Activated T-cell treated with anti-CD3 and anti-CD28 coated beads, Interleukin-2, amount 50 U/mL, for 4 hours (primary cell): ENCODE results near the gene ACSS1. TPM values are rescaled to one million over a fixed set of nuclear protein-coding genes. Genes with fewer than 3 reads are reported as not detected.

Experiments
- ATAC-seq, 2 donors: fragments of 200-7000 bp; cut with Tn5 transposase; one replicate each; pipeline ENCODE4 v1.10.0; 2021
- DNase-seq: peaks from one replicate; pipeline ENCODE4 v3.0.0-alpha.2; 2020
- H3K27me3 Mint-ChIP-seq: one replicate; pipeline ENCODE4 v1.8.0; 2021; ENCODE audit warnings: low read depth, mixed read lengths
- H3K36me3 Mint-ChIP-seq: one replicate; pipeline ENCODE4 v1.8.0; 2022; ENCODE audit warnings: mixed read lengths; ENCODE audit not compliant: insufficient read depth
- H3K4me1 Mint-ChIP-seq: one replicate; pipeline ENCODE4 v1.8.0; 2021; ENCODE audit warnings: low read depth, mixed read lengths
- H3K4me3 Mint-ChIP-seq: one replicate; pipeline ENCODE4 v1.8.0; 2021; ENCODE audit warnings: mild to moderate bottlenecking, moderate library complexity, mixed read lengths
- H3K9me3 Mint-ChIP-seq: one replicate; pipeline ENCODE4 v1.8.0; 2021; ENCODE audit warnings: mixed read lengths
- total RNA-seq, 3 donors: library from RNA; stranded (reverse); gene quantifications; one replicate each; pipeline ENCODE4 v1.2.1, GENCODE V29; 2021

The ACSS1 gene
- total RNA-seq, 3 donors from 2014 or later: 5.4 to 8.8 (median 8.0) TPM

GRCh38 chr20:25058847-25059810 is 1.2 kb upstream of the ACSS1 start:
- Mint-ChIP-seq H3K4me1 (peaks cover 39% of the 10 kb centered on the region), H3K27me3 (no peaks in the 10 kb centered on the region), H3K4me3 (peak overlapping the region; percentile 80), H3K36me3 (no peaks in the 10 kb centered on the region), H3K9me3 (no peaks in the 10 kb centered on the region)
- ATAC-seq (no peak), DNase-seq (no peak)

GRCh38 chr20:25057234-25058050 is 497 bp downstream of the ACSS1 start:
- Mint-ChIP-seq H3K27me3 (no peaks in the 10 kb centered on the region), H3K36me3 (no peaks in the 10 kb centered on the region), H3K9me3 (no peaks in the 10 kb centered on the region), H3K4me1 (peaks cover 55% of the 10 kb centered on the region), H3K4me3 (peak overlapping the region; percentile 82)
- DNase-seq (peak; percentile 69), ATAC-seq (peak; percentile 60 to 66)

- peaks cover 2% of the 10 kb centered on the region for H3K36me3 Mint-ChIP-seq
- no peaks in the 10 kb centered on the region for H3K27me3 Mint-ChIP-seq
- H3K9me3 Mint-ChIP-seq: no peaks in the 10 kb centered on the region
- H3K4me1 Mint-ChIP-seq: peaks cover 61% of the 10 kb centered on the region
- no peak for DNase-seq
- no peak for ATAC-seq
- H3K4me3 Mint-ChIP-seq: peak overlapping the region; percentile 82
These were observed 1.2 kb downstream of the ACSS1 start for GRCh38 chr20:25056690-25057233.

- Mint-ChIP-seq H3K27me3 (no peaks in the 10 kb centered on the region), H3K9me3 (no peaks in the 10 kb centered on the region), H3K4me1 (peaks cover 64% of the 10 kb centered on the region), H3K4me3 (peak overlapping the region; percentile 82), H3K36me3 (peaks cover 2% of the 10 kb centered on the region)
- ATAC-seq: peak in 1 of 2 donors; percentile 6
- DNase-seq: no peak
These were observed 2.0 kb downstream of the ACSS1 start for GRCh38 chr20:25055711-25056495.

GRCh38 chr20:25054995-25055629 is 2.8 kb downstream of the ACSS1 start:
- H3K27me3 Mint-ChIP-seq: no peaks in the 10 kb centered on the region
- ATAC-seq (no peak), DNase-seq (no peak)
- H3K4me1 Mint-ChIP-seq: peaks cover 69% of the 10 kb centered on the region
- no peaks in the 10 kb centered on the region for H3K9me3 Mint-ChIP-seq
- H3K4me3 Mint-ChIP-seq: no peak overlapping the region
- peaks cover 2% of the 10 kb centered on the region for H3K36me3 Mint-ChIP-seq

- Mint-ChIP-seq H3K4me3 (no peak overlapping the region), H3K4me1 (peaks cover 74% of the 10 kb centered on the region), H3K36me3 (peaks cover 2% of the 10 kb centered on the region), H3K9me3 (no peaks in the 10 kb centered on the region), H3K27me3 (no peaks in the 10 kb centered on the region)
- no peak for DNase-seq
- ATAC-seq: no peak
These were observed 3.7 kb downstream of the ACSS1 start for GRCh38 chr20:25054096-25054820.

- no peak for DNase-seq
- peaks cover 71% of the 10 kb centered on the region for H3K4me1 Mint-ChIP-seq
- no peaks in the 10 kb centered on the region for H3K9me3 Mint-ChIP-seq
- H3K4me3 Mint-ChIP-seq: no peak overlapping the region
- ATAC-seq: no peak
- peaks cover 2% of the 10 kb centered on the region for H3K36me3 Mint-ChIP-seq
- H3K27me3 Mint-ChIP-seq: no peaks in the 10 kb centered on the region
These were observed 4.5 kb downstream of the ACSS1 start for GRCh38 chr20:25053255-25054031.

- Mint-ChIP-seq H3K4me3 (no peak overlapping the region), H3K36me3 (peaks cover 3% of the 10 kb centered on the region), H3K27me3 (no peaks in the 10 kb centered on the region), H3K4me1 (peaks cover 71% of the 10 kb centered on the region), H3K9me3 (no peaks in the 10 kb centered on the region)
- DNase-seq: no peak
- no peak for ATAC-seq
These were observed 5.4 kb downstream of the ACSS1 start for GRCh38 chr20:25052255-25053194.

- Mint-ChIP-seq H3K9me3 (no peaks in the 10 kb centered on the region), H3K4me1 (peaks cover 65% of the 10 kb centered on the region), H3K36me3 (peaks cover 9% of the 10 kb centered on the region), H3K4me3 (no peak overlapping the region), H3K27me3 (no peaks in the 10 kb centered on the region)
- DNase-seq: no peak
- no peak for ATAC-seq
These were observed 6.4 kb downstream of the ACSS1 start for GRCh38 chr20:25051386-25052155.

GRCh38 chr20:25050501-25051350 is 7.2 kb downstream of the ACSS1 start:
- H3K36me3 Mint-ChIP-seq: peaks cover 9% of the 10 kb centered on the region
- H3K4me3 Mint-ChIP-seq: no peak overlapping the region
- H3K9me3 Mint-ChIP-seq: no peaks in the 10 kb centered on the region
- H3K27me3 Mint-ChIP-seq: no peaks in the 10 kb centered on the region
- ATAC-seq: no peak
- DNase-seq: no peak
- H3K4me1 Mint-ChIP-seq: peaks cover 56% of the 10 kb centered on the region
